ENCODE results near the gene POLR2H. TPM values are rescaled to one million over a fixed set of nuclear protein-coding genes. Genes with fewer than 3 reads are reported as not detected.

Gene POLR2H
- total and polyA plus RNA-seq, 10 of the 15 experiments (the other 5 are each of a cell fraction or from before 2014, with no cell fraction given): 74.2 to 357 (median 143) TPM

GRCh38 chr3:184415203-184415490, 53.6 kb downstream of the POLR2H start:
- RAD21 ChIA-PET (ENCODE audit: unreplicated experiment): interaction anchor here (0.6 to 3.5 kb wide), 2 partner anchors 68 to 99 kb away, joined by 4 to 10 read pairs; no protein-coding TSS in a partner anchor
- Histone ChIP-seq H3K4me1 (ENCODE audit: control insufficient read depth, insufficient read depth, low read length) (no peaks in the 10 kb centered on the region), H3K9me3 (replicated peaks; ENCODE audit: control insufficient read depth, insufficient read depth, low read length) (no peaks in the 10 kb centered on the region), H3K9ac (ENCODE audit: control insufficient read depth, insufficient read depth, low read length) (no peak overlapping the region), H3K4me3 (no peak overlapping the region), H2AFZ (ENCODE audit: control insufficient read depth, low read depth, low read length) (no peak overlapping the region), H3K27ac (ENCODE audit: control insufficient read depth, insufficient read depth) (no peak overlapping the region), H4K20me1 (ENCODE audit: control insufficient read depth, insufficient read depth) (no peaks in the 10 kb centered on the region), H3K36me3 (ENCODE audit: control insufficient read depth in 2 of 2, insufficient read depth in 2 of 2, low read length in 1 of 2) (no peaks in the 10 kb centered on the region), H3K27me3 (replicated peaks in 1 of 2; ENCODE audit: control insufficient read depth in 2 of 2, insufficient read depth in 2 of 2, low read length in 1 of 2) (no peaks in the 10 kb centered on the region), H3K4me2 (ENCODE audit: control insufficient read depth, insufficient read depth) (no peak overlapping the region), H3K79me2 (ENCODE audit: control insufficient read depth, insufficient read depth, low read length) (no peaks in the 10 kb centered on the region)
- no peak for DNase-seq (ENCODE audit: low read depth, low spot score)
- POLR2A ChIA-PET: no interaction called here
- ATAC-seq: no peak
- CTCF ChIA-PET: interaction anchor here (0.9 kb wide), 1 partner anchor 59 kb away, joined by 3 read pairs; no protein-coding TSS in a partner anchor
- WGBS (ENCODE audit: insufficient coverage, insufficient replicate concordance, low lambda C conversion rate, missing lambda C conversion rate): 55% methylated on average over 4 of the region's 4 CpGs
- SMC1A ChIA-PET (ENCODE audit: uncharacterized antibody, unreplicated experiment): no interaction called here
- in situ Hi-C loops (cut with MboI): no loop called here
- BruUV-seq (replicated peaks): no TSS peak
- no peak for FAIRE-seq
- TF ChIP-seq CHD2 (IDR thresholded peaks at IDR 0.05; ENCODE audit: borderline replicate concordance, low read depth, low read length): no peak
- no peak for TF ChIP-seq CUX1 (IDR thresholded peaks at IDR 0.05; ENCODE audit: insufficient replicate concordance, low read depth, low read length)
- TF ChIP-seq ASH2L (IDR thresholded peaks at IDR 0.05; ENCODE audit: borderline replicate concordance, low read depth): no peak
- no peak for TF ChIP-seq SRF (IDR thresholded peaks at IDR 0.05; ENCODE audit: low read depth in 2 of 2, low read length in 2 of 2)
- TF ChIP-seq SIN3A (IDR thresholded peaks at IDR 0.05; ENCODE audit: low read depth, low read length): no peak
- TF ChIP-seq ATF7 (IDR thresholded peaks at IDR 0.05; ENCODE audit: low read depth): no peak
- TF ChIP-seq CEBPB (IDR thresholded peaks at IDR 0.05; ENCODE audit: borderline replicate concordance in 1 of 2, low read depth in 2 of 2, low read length in 2 of 2): no peak
- no peak for TF ChIP-seq HDAC2 (IDR thresholded peaks at IDR 0.05)
- no peak for TF ChIP-seq ZBTB40 (IDR thresholded peaks at IDR 0.05; ENCODE audit: borderline replicate concordance)
- TF ChIP-seq SREBF1 (IDR thresholded peaks at IDR 0.05; ENCODE audit: low read length): no peak
- no peak for TF ChIP-seq RFX5 (IDR thresholded peaks at IDR 0.05; ENCODE audit: low read depth, low read length)
- no peak for TF ChIP-seq PKNOX1 (IDR thresholded peaks at IDR 0.05)
- no peak for TF ChIP-seq RAD51 (IDR thresholded peaks at IDR 0.05)
- no peak for TF ChIP-seq NRF1 (conservative IDR thresholded peaks at IDR 0.05; ENCODE audit: low read depth, low read length)
- TF ChIP-seq BACH1 (IDR thresholded peaks at IDR 0.05; ENCODE audit: borderline replicate concordance): no peak
- no peak for TF ChIP-seq ZZZ3 (IDR thresholded peaks at IDR 0.05; ENCODE audit: control insufficient read depth, insufficient read length, low read depth)
- intact Hi-C loops (cut with micrococcal nuclease; ENCODE audit: unreplicated experiment): loop anchor here (5.0 kb wide), 1 partner anchor 127 kb away; no protein-coding TSS in a partner anchor

Measured in GM12878 (cell line).